ENCODE results near the gene GOLGA2.

The GOLGA2 gene

GRCh38 chr9:128208386-128208785 is 67.4 kb downstream of the GOLGA2 start:
- TF ChIP-seq BACH2 (CRISPR knock-in tag; IDR thresholded peaks at IDR 0.05; ENCODE audit: borderline replicate concordance) (no peak), ZNF565 (CRISPR knock-in tag; conservative IDR thresholded peaks at IDR 0.05; ENCODE audit: low read depth) (no peak), ZC3H10 (CRISPR knock-in tag; IDR thresholded peaks at IDR 0.05) (no peak), RARB (CRISPR knock-in tag; IDR thresholded peaks at IDR 0.05) (no peak), CSDC2 (CRISPR knock-in tag; IDR thresholded peaks at IDR 0.05) (no peak), SNAI2 (CRISPR knock-in tag; IDR thresholded peaks at IDR 0.05) (no peak)
- TF ChIP-seq, protein P1, sequence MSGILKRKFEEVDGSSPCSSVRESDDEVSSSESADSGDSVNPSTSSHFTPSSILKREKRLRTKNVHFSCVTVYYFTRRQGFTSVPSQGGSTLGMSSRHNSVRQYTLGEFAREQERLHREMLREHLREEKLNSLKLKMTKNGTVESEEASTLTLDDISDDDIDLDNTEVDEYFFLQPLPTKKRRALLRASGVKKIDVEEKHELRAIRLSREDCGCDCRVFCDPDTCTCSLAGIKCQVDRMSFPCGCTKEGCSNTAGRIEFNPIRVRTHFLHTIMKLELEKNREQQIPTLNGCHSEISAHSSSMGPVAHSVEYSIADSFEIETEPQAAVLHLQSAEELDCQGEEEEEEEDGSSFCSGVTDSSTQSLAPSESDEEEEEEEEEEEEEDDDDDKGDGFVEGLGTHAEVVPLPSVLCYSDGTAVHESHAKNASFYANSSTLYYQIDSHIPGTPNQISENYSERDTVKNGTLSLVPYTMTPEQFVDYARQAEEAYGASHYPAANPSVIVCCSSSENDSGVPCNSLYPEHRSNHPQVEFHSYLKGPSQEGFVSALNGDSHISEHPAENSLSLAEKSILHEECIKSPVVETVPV (CRISPR knock-in tag; IDR thresholded peaks at IDR 0.05): no peak

GRCh38 chr9:128206916-128207910 is 68.6 kb downstream of the GOLGA2 start:
- no peak for ATAC-seq
- TF ChIP-seq ZNF70 (CRISPR knock-in tag; IDR thresholded peaks at IDR 0.05) (no peak), SNAI2 (CRISPR knock-in tag; IDR thresholded peaks at IDR 0.05) (no peak), GLIS3 (CRISPR knock-in tag; IDR thresholded peaks at IDR 0.05) (no peak), CREB5 (CRISPR knock-in tag; IDR thresholded peaks at IDR 0.05; ENCODE audit: low read depth) (no peak), PPARA (CRISPR knock-in tag; IDR thresholded peaks at IDR 0.05; ENCODE audit: borderline replicate concordance) (no peak), CSDC2 (CRISPR knock-in tag; IDR thresholded peaks at IDR 0.05) (no peak), ARNTL (CRISPR knock-in tag; IDR thresholded peaks at IDR 0.05; ENCODE audit: borderline replicate concordance, low read depth) (no peak), BACH2 (CRISPR knock-in tag; IDR thresholded peaks at IDR 0.05; ENCODE audit: borderline replicate concordance) (no peak), ISL1 (CRISPR knock-in tag; IDR thresholded peaks at IDR 0.05) (no peak), TCF4 (CRISPR knock-in tag; IDR thresholded peaks at IDR 0.05; ENCODE audit: borderline replicate concordance) (no peak), ZC3H10 (CRISPR knock-in tag; IDR thresholded peaks at IDR 0.05) (no peak), ZFP3 (CRISPR knock-in tag; IDR thresholded peaks at IDR 0.05) (no peak), TOX (CRISPR knock-in tag; IDR thresholded peaks at IDR 0.05; ENCODE audit: borderline replicate concordance) (no peak)

More at GRCh38 chr9:128208386-128208785, 67.4 kb downstream of the GOLGA2 start:
- no peak for ATAC-seq

GRCh38 chr9:128206484-128206883 is 69.3 kb downstream of the GOLGA2 start:
- ATAC-seq: no peak
- TF ChIP-seq ZFP3 (CRISPR knock-in tag; IDR thresholded peaks at IDR 0.05) (no peak), CSDC2 (CRISPR knock-in tag; IDR thresholded peaks at IDR 0.05) (no peak), ZNF565 (CRISPR knock-in tag; conservative IDR thresholded peaks at IDR 0.05; ENCODE audit: low read depth) (no peak), GLIS3 (CRISPR knock-in tag; IDR thresholded peaks at IDR 0.05) (no peak), TOX (CRISPR knock-in tag; IDR thresholded peaks at IDR 0.05; ENCODE audit: borderline replicate concordance) (no peak), ARNTL (CRISPR knock-in tag; IDR thresholded peaks at IDR 0.05; ENCODE audit: borderline replicate concordance, low read depth) (no peak), ESRRG (CRISPR knock-in tag; IDR thresholded peaks at IDR 0.05) (no peak), CREB5 (CRISPR knock-in tag; IDR thresholded peaks at IDR 0.05; ENCODE audit: low read depth) (no peak)
- TF ChIP-seq, protein P2, sequence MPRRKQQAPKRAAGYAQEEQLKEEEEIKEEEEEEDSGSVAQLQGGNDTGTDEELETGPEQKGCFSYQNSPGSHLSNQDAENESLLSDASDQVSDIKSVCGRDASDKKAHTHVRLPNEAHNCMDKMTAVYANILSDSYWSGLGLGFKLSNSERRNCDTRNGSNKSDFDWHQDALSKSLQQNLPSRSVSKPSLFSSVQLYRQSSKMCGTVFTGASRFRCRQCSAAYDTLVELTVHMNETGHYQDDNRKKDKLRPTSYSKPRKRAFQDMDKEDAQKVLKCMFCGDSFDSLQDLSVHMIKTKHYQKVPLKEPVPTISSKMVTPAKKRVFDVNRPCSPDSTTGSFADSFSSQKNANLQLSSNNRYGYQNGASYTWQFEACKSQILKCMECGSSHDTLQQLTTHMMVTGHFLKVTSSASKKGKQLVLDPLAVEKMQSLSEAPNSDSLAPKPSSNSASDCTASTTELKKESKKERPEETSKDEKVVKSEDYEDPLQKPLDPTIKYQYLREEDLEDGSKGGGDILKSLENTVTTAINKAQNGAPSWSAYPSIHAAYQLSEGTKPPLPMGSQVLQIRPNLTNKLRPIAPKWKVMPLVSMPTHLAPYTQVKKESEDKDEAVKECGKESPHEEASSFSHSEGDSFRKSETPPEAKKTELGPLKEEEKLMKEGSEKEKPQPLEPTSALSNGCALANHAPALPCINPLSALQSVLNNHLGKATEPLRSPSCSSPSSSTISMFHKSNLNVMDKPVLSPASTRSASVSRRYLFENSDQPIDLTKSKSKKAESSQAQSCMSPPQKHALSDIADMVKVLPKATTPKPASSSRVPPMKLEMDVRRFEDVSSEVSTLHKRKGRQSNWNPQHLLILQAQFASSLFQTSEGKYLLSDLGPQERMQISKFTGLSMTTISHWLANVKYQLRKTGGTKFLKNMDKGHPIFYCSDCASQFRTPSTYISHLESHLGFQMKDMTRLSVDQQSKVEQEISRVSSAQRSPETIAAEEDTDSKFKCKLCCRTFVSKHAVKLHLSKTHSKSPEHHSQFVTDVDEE (CRISPR knock-in tag; IDR thresholded peaks at IDR 0.05): no peak
- TF ChIP-seq, protein P3, sequence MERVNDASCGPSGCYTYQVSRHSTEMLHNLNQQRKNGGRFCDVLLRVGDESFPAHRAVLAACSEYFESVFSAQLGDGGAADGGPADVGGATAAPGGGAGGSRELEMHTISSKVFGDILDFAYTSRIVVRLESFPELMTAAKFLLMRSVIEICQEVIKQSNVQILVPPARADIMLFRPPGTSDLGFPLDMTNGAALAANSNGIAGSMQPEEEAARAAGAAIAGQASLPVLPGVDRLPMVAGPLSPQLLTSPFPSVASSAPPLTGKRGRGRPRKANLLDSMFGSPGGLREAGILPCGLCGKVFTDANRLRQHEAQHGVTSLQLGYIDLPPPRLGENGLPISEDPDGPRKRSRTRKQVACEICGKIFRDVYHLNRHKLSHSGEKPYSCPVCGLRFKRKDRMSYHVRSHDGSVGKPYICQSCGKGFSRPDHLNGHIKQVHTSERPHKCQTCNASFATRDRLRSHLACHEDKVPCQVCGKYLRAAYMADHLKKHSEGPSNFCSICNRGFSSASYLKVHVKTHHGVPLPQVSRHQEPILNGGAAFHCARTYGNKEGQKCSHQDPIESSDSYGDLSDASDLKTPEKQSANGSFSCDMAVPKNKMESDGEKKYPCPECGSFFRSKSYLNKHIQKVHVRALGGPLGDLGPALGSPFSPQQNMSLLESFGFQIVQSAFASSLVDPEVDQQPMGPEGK (CRISPR knock-in tag; IDR thresholded peaks at IDR 0.05; ENCODE audit: borderline replicate concordance): no peak
